Mesothelial cell of epicardium (in vitro differentiated cells): ENCODE data around the gene S1PR2. TPM values are rescaled to one million over a fixed set of nuclear protein-coding genes. Genes with fewer than 3 reads are reported as not detected.

Experiments
- DNase-seq, 2 experiments: peaks; one replicate each; pipeline ENCODE4 v3.0.0; 2021; ENCODE audit warnings: low spot score in 2 of 2; ENCODE audit not compliant: unreplicated experiment in 2 of 2
- H3K27ac Mint-ChIP-seq: 2 replicates; pipeline ENCODE4 v1.8.0; 2021; ENCODE audit warnings: mixed read lengths
- H3K27me3 Mint-ChIP-seq: 2 replicates; pipeline ENCODE4 v1.8.0; 2021; ENCODE audit warnings: low read depth, mixed read lengths
- H3K36me3 Mint-ChIP-seq: 2 replicates; pipeline ENCODE4 v1.8.0; 2021; ENCODE audit warnings: mixed read lengths
- H3K4me1 Mint-ChIP-seq: 2 replicates; pipeline ENCODE4 v1.8.0; 2021; ENCODE audit warnings: mixed read lengths
- H3K4me3 Mint-ChIP-seq: 2 replicates; pipeline ENCODE4 v1.8.0; 2021; ENCODE audit warnings: mild to moderate bottlenecking, moderate library complexity, mixed read lengths
- H3K9me3 Mint-ChIP-seq: 2 replicates; pipeline ENCODE4 v1.8.0; 2021; ENCODE audit warnings: mixed read lengths
- CTCF ChIP-seq: fragments of 200-600 bp; sonication (generic); IDR thresholded peaks from one replicate; pipeline ENCODE4 v1.5.0; 2021; ENCODE audit warnings: antibody characterized with exemption; ENCODE audit not compliant: unreplicated experiment
- total RNA-seq: library from RNA; stranded (reverse); gene quantifications from 3 replicates; pipeline ENCODE4 v1.2.1, GENCODE V29; 2021

Gene S1PR2
- total RNA-seq, 1 donor from 2014 or later, result 34.9 TPM

DNA sequence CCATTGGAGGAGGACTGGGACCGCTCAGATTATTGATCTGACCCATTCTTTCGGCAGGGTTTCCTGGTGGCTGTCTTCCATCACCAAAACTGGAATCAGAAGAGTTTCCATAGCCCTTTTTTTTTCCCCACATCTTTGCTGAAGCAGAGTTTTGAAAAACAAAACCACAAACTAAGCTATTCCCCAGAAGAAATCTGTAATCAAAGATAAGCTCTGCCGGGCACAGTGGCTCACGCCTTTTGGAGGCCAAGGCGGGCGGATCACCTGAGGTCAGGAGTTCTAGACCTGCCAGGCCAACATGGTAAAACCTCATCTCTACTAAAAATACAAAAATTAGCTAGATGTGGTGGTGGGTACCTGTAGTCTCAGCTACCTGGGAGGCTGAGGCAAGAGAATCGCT lies 35.6 kb upstream of the S1PR2 start:
- Mint-ChIP-seq H3K27ac (no peak overlapping the region), H3K4me1 (no peaks in the 10 kb centered on the region), H3K27me3 (peaks cover 31% of the 10 kb centered on the region), H3K9me3 (no peaks in the 10 kb centered on the region), H3K36me3 (no peaks in the 10 kb centered on the region), H3K4me3 (no peak overlapping the region)
- no peak for TF ChIP-seq CTCF
- DNase-seq, result no peak

DNA sequence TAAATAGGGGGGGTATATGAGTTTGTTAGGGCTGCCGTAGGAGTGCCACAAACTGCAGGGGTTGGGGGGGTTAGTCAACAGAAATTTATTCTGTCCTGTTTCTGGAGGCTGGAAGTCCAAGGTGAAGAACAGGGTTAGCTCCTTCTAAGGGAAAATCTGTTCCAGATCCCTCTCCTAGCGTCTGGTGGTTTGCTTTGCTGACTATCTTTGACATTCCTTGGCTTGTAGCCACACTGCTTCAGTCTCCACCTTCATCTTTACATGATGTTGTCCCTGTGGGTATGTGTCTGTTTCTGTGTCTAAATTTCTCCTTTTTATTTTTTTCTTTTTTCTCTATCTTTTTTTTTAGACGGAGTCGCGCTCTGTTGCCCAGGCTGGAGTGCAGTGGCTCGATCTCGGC lies 31.6 kb upstream of the S1PR2 start:
- no peak for DNase-seq
- H3K36me3 Mint-ChIP-seq, result peaks cover 4% of the 10 kb centered on the region
- no peak for TF ChIP-seq CTCF
- no peak overlapping the region for H3K4me3 Mint-ChIP-seq
- H3K4me1 Mint-ChIP-seq, result no peaks in the 10 kb centered on the region
- H3K27me3 Mint-ChIP-seq, result no peaks in the 10 kb centered on the region
- H3K27ac Mint-ChIP-seq, result no peak overlapping the region
- no peaks in the 10 kb centered on the region for H3K9me3 Mint-ChIP-seq

GRCh38 chr19:10260141-10260584 lies 29.0 kb upstream of the S1PR2 start:
- DNase-seq, result no peak
- Mint-ChIP-seq H3K36me3 (peaks cover 19% of the 10 kb centered on the region), H3K4me1 (no peaks in the 10 kb centered on the region), H3K27ac (no peak overlapping the region), H3K9me3 (no peaks in the 10 kb centered on the region), H3K4me3 (no peak overlapping the region), H3K27me3 (no peaks in the 10 kb centered on the region)
- TF ChIP-seq CTCF, result no peak

DNA sequence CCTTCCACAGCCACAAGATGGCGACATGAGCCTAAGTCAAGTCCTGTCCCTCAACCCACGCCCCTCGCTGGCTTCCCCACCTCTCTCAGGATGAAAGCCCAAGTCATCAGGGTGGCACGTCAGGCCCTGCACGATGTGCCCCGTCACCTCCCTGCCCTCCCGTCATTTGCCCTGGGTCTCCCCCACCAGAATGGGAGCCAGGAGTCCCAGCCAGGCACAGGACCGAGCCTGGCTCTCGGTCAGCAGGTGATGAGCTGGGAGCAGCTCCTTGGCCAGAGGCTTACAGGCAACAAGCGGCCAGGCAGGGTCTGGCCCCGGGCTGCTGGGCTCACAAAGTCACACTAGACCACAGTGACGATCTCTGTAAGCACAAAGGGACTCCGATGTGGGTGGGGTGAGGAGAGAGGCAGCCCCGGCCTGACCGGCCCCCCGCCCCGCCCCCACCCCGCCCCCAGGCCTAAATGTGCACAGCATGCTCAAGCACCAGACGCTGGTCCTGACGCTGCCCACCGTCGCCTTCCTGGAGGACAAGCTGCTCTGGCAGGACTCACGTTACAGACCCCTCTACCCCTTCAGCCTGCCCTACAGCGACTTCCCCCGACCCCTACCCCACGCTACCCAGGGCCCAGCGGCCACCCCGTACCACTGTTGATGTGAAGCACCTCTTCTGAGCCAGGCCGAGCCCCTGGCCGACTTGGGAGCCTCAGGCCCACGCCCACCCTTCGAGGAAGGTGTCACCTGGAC lies 28.2 kb upstream of the S1PR2 start:
- Mint-ChIP-seq H3K27me3 (no peaks in the 10 kb centered on the region), H3K4me1 (no peaks in the 10 kb centered on the region), H3K4me3 (no peak overlapping the region), H3K36me3 (peaks cover 20% of the 10 kb centered on the region), H3K27ac (no peak overlapping the region), H3K9me3 (no peaks in the 10 kb centered on the region)
- DNase-seq, result peak; percentile 76 to 81
- peak; percentile 64 for TF ChIP-seq CTCF

GRCh38 chr19:10258080-10258710 lies 27.1 kb upstream of the S1PR2 start:
- Mint-ChIP-seq H3K4me1 (no peaks in the 10 kb centered on the region), H3K36me3 (peaks cover 22% of the 10 kb centered on the region), H3K9me3 (no peaks in the 10 kb centered on the region), H3K27ac (no peak overlapping the region), H3K27me3 (no peaks in the 10 kb centered on the region), H3K4me3 (no peak overlapping the region)
- no peak for DNase-seq
- no peak for TF ChIP-seq CTCF
